GM23338 (cell line): ENCODE measurements around the gene PAEP. TPM values are rescaled to one million over a fixed set of nuclear protein-coding genes. Genes with fewer than 3 reads are reported as not detected.

ENCODE experiments used
- CREB1 ChIP-seq: fragments of 250-450 bp; sonication (Bioruptor Pico); IDR thresholded peaks from 2 replicates; pipeline ENCODE4 v1.5.0; 2020; ENCODE audit warnings: low read depth, mild to moderate bottlenecking, moderate library complexity
- CTCF ChIP-seq, 2 experiments: fragments of 200-600 bp in 1 of 2; sonication (generic) in 1 of 2; conservative IDR thresholded peaks; 2 replicates each; pipeline versions ENCODE4 v1.5.1 to v1.6.1; 2016 to 2017; ENCODE audit warnings: antibody characterized with exemption in 2 of 2, low read depth in 2 of 2, mild to moderate bottlenecking in 2 of 2, moderate library complexity in 1 of 2
- ETS1 ChIP-seq: IDR thresholded peaks from 2 replicates; pipeline ENCODE4 v1.6.1; 2016; ENCODE audit warnings: antibody characterized with exemption
- EZH2 ChIP-seq: fragments of 200-600 bp; sonication (generic); IDR thresholded peaks from one replicate; pipeline ENCODE4 v1.8.0; 2017; ENCODE audit warnings: antibody characterized with exemption, mild to moderate bottlenecking, low read depth; ENCODE audit not compliant: unreplicated experiment
- EZH2phosphoT487 ChIP-seq: fragments of 200-600 bp; sonication (generic); IDR thresholded peaks from one replicate; pipeline ENCODE4 v1.8.1; 2018; ENCODE audit warnings: antibody characterized with exemption; ENCODE audit not compliant: unreplicated experiment
- JUNB ChIP-seq: IDR thresholded peaks from one replicate; pipeline ENCODE4 v1.6.1; 2016; ENCODE audit warnings: antibody characterized with exemption; ENCODE audit not compliant: unreplicated experiment
- NANOG ChIP-seq: IDR thresholded peaks from 2 replicates; pipeline ENCODE4 v1.6.1; 2016; ENCODE audit warnings: antibody characterized with exemption, borderline replicate concordance
- POLR2AphosphoS5 ChIP-seq: IDR thresholded peaks from 2 replicates; pipeline ENCODE4 v1.6.1; 2016; ENCODE audit warnings: antibody characterized with exemption, low read depth
- REST ChIP-seq: IDR thresholded peaks from one replicate; pipeline ENCODE4 v1.6.1; 2018; ENCODE audit warnings: antibody characterized with exemption; ENCODE audit not compliant: unreplicated experiment
- STAT1 ChIP-seq: IDR thresholded peaks from one replicate; pipeline ENCODE4 v1.6.1; 2016; ENCODE audit warnings: antibody characterized with exemption; ENCODE audit not compliant: unreplicated experiment
- ZNF114 ChIP-seq: fragments of 250-450 bp; sonication (Bioruptor Pico); IDR thresholded peaks from 2 replicates; pipeline ENCODE4 v1.5.0; 2020; ENCODE audit warnings: mild to moderate bottlenecking, moderate library complexity
- ZNF331 ChIP-seq: fragments of 250-450 bp; sonication (Bioruptor Pico); IDR thresholded peaks from 2 replicates; pipeline ENCODE4 v1.5.0; 2020; ENCODE audit warnings: low read depth, mild to moderate bottlenecking, moderate library complexity
- polyA plus RNA-seq: library from polyadenylated mRNA; unstranded; fragments of >200 nt; fragmentation: Nextera tagmentation; extraction: Ambion mirVana; gene quantifications from 2 replicates; pipeline ENCODE4 v1.2.1, GENCODE V29; 2016
- total RNA-seq: library from RNA; depleted of rRNA; stranded (reverse); fragments of >200 nt; shearing (Covaris generic); gene quantifications from 2 replicates; pipeline ENCODE4 v1.2.3, GENCODE V29; 2014

PAEP gene
- total and polyA plus RNA-seq, 2 experiments from 2014 or later, result not detected

GRCh38 chr9:135514342-135515082 is 47.0 kb upstream of the PAEP start (continued):
- TF ChIP-seq REST (no peak), NANOG (no peak), EZH2 (no peak), ZNF114 (CRISPR knock-in tag) (no peak), STAT1 (no peak), CTCF (conservative IDR thresholded peaks at IDR 0.05; ENCODE audit: low read depth in 2 of 2) (no peak), ETS1 (no peak), CREB1 (no peak), JUNB (no peak), EZH2phosphoT487 (no peak), POLR2AphosphoS5 (no peak), ZNF331 (CRISPR knock-in tag) (no peak)
